SU-DHL-6 (cell line): ENCODE data around the gene KDELR1.

Experiments used
- EZH2phosphoT487 ChIP-seq: fragments of 200-600 bp; sonication (generic), shearing (Covaris generic); conservative IDR thresholded peaks from 2 replicates; pipeline ENCODE4 v1.6.1; 2018; ENCODE audit warnings: mild to moderate bottlenecking, antibody characterized with exemption, low read length, moderate library complexity, mixed read lengths
- TF ChIP-seq, protein P1 (sequence below): fragments of 200-600 bp; sonication (generic); IDR thresholded peaks from one replicate; pipeline ENCODE4 v1.5.1; 2017; ENCODE audit warnings: antibody characterized with exemption, mild to moderate bottlenecking, low read length, moderate library complexity; ENCODE audit not compliant: insufficient read depth, poor library complexity, severe bottlenecking

DNA sequence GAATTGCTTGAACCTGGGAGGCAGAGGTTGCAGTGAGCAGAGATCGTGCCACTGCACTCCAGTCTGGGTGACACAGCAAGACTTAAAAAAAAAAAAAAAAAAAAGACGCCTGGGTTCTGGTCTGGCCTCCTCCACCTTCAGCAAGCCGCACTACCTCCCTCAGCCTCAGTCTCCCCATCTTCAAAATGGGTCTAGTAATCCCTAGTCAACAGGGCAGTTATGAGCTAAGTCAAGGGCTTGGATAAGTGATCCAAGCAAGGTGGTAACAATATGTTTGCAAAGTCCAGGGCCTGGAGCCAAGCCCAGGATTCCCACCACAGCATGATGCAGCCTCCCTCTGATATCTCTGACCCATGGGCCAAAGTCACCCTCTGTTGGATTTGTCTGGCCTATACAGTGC lies 4.4 kb downstream of the KDELR1 start:
- TF ChIP-seq, protein P1, sequence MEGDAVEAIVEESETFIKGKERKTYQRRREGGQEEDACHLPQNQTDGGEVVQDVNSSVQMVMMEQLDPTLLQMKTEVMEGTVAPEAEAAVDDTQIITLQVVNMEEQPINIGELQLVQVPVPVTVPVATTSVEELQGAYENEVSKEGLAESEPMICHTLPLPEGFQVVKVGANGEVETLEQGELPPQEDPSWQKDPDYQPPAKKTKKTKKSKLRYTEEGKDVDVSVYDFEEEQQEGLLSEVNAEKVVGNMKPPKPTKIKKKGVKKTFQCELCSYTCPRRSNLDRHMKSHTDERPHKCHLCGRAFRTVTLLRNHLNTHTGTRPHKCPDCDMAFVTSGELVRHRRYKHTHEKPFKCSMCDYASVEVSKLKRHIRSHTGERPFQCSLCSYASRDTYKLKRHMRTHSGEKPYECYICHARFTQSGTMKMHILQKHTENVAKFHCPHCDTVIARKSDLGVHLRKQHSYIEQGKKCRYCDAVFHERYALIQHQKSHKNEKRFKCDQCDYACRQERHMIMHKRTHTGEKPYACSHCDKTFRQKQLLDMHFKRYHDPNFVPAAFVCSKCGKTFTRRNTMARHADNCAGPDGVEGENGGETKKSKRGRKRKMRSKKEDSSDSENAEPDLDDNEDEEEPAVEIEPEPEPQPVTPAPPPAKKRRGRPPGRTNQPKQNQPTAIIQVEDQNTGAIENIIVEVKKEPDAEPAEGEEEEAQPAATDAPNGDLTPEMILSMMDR = no peak
- TF ChIP-seq EZH2phosphoT487 = no peak
